ENCODE results near the gene LHX3.

The LHX3 gene

GRCh38 chr9:136201609-136202453 lies 3.1 kb downstream of the LHX3 start:
- Histone ChIP-seq H3K4me3 (ENCODE audit: low read depth, low read length) (no peak overlapping the region), H3K9me3 (ENCODE audit: control insufficient read depth, low read length) (no peaks in the 10 kb centered on the region), H3K9ac (no peak overlapping the region), H3K36me3 (ENCODE audit: control insufficient read depth, insufficient read depth, low read length) (no peaks in the 10 kb centered on the region), H2AFZ (no peak overlapping the region), H3K79me2 (no peaks in the 10 kb centered on the region), H3K4me1 (no peaks in the 10 kb centered on the region), H3K27me3 (ENCODE audit: control insufficient read depth, insufficient read depth, low read length) (peaks cover 8% of the 10 kb centered on the region), H3K27ac (no peak overlapping the region), H3K4me2 (ENCODE audit: low read length) (no peak overlapping the region)
- TF ChIP-seq CTCF (IDR thresholded peaks at IDR 0.05): no peak

- Histone ChIP-seq H3K4me1 (no peaks in the 10 kb centered on the region), H3K9ac (no peak overlapping the region), H3K27me3 (ENCODE audit: control insufficient read depth, insufficient read depth, low read length) (peaks cover 10% of the 10 kb centered on the region), H3K36me3 (ENCODE audit: control insufficient read depth, insufficient read depth, low read length) (no peaks in the 10 kb centered on the region), H3K4me3 (ENCODE audit: low read depth, low read length) (no peak overlapping the region), H3K27ac (no peak overlapping the region), H2AFZ (no peak overlapping the region), H3K79me2 (no peaks in the 10 kb centered on the region), H3K4me2 (ENCODE audit: low read length) (no peak overlapping the region), H3K9me3 (ENCODE audit: control insufficient read depth, low read length) (no peaks in the 10 kb centered on the region)
- TF ChIP-seq CTCF (IDR thresholded peaks at IDR 0.05): no peak
These were observed 3.8 kb downstream of the LHX3 start for GRCh38 chr9:136201174-136201573.

GRCh38 chr9:136200424-136200823 lies 4.5 kb downstream of the LHX3 start:
- no peaks in the 10 kb centered on the region for H3K9me3 ChIP-seq (ENCODE audit: control insufficient read depth, low read length)
- H3K4me2 ChIP-seq (ENCODE audit: low read length): no peak overlapping the region
- no peak overlapping the region for H3K27ac ChIP-seq
- H3K9ac ChIP-seq: no peak overlapping the region
- TF ChIP-seq CTCF (IDR thresholded peaks at IDR 0.05): no peak
- H3K79me2 ChIP-seq: no peaks in the 10 kb centered on the region
- H3K4me1 ChIP-seq: no peaks in the 10 kb centered on the region
- H3K4me3 ChIP-seq (ENCODE audit: low read depth, low read length): no peak overlapping the region
- H3K27me3 ChIP-seq (ENCODE audit: control insufficient read depth, insufficient read depth, low read length): peaks cover 10% of the 10 kb centered on the region
- no peak overlapping the region for H2AFZ ChIP-seq
- H3K36me3 ChIP-seq (ENCODE audit: control insufficient read depth, insufficient read depth, low read length): no peaks in the 10 kb centered on the region

- Histone ChIP-seq H3K79me2 (no peaks in the 10 kb centered on the region), H3K9me3 (ENCODE audit: control insufficient read depth, low read length) (no peaks in the 10 kb centered on the region), H3K9ac (no peak overlapping the region), H3K27me3 (ENCODE audit: control insufficient read depth, insufficient read depth, low read length) (peaks cover 10% of the 10 kb centered on the region), H2AFZ (no peak overlapping the region), H3K36me3 (ENCODE audit: control insufficient read depth, insufficient read depth, low read length) (no peaks in the 10 kb centered on the region), H3K27ac (no peak overlapping the region), H3K4me1 (no peaks in the 10 kb centered on the region), H3K4me2 (ENCODE audit: low read length) (no peak overlapping the region), H3K4me3 (ENCODE audit: low read depth, low read length) (no peak overlapping the region)
- TF ChIP-seq CTCF (IDR thresholded peaks at IDR 0.05): no peak
These were observed 5.3 kb downstream of the LHX3 start for GRCh38 chr9:136199391-136200288.
